Skeletal muscle satellite cell (primary cell): ENCODE results near the gene CLMN.

Source experiments
- H3K27me3 ChIP-seq: 2 replicates; pipeline ENCODE4 v1.7.0; 2013; ENCODE audit warnings: low read length; ENCODE audit not compliant: control insufficient read depth, insufficient read depth
- H3K36me3 ChIP-seq: 2 replicates; pipeline ENCODE4 v1.7.0; 2013; ENCODE audit warnings: mild to moderate bottlenecking, control low read depth, low read length; ENCODE audit not compliant: insufficient read depth
- H3K4me1 ChIP-seq: 2 replicates; pipeline ENCODE4 v1.7.0; 2013; ENCODE audit warnings: low read length; ENCODE audit not compliant: control insufficient read depth, insufficient read depth
- H3K4me2 ChIP-seq: 2 replicates; pipeline ENCODE4 v1.7.0; 2013; ENCODE audit warnings: mild to moderate bottlenecking, low read length
- H3K4me3 ChIP-seq: 2 replicates; pipeline ENCODE4 v1.7.0; 2013; ENCODE audit warnings: low read length
- H3K9ac ChIP-seq: 2 replicates; pipeline ENCODE4 v1.7.0; 2013; ENCODE audit warnings: mild to moderate bottlenecking, low read depth, low read length, moderate library complexity
- H3K9me3 ChIP-seq: replicated peaks from 2 replicates; pipeline ENCODE4 v1.7.0; 2013; ENCODE audit warnings: mild to moderate bottlenecking, control low read depth, low read length

The CLMN gene

DNA sequence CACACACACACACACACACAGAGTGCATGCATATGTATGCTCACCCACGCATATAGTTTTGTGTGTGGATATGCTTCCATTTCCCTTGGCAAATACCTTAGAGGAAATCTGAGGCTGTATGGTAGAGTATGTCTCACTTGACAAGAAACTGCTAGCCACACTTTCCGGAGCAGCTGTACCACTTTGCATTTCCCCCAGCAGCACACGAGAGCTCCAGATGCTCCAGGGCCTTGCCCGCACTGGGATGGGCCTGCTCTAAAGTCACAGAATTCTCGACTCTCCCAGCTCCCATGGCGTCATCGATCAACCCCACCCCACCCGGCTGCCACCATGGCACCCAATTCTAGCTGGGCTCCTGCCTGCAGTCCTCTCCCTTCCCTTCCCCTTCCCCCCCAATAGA is 21.9 kb downstream of the CLMN start:
- H3K4me3 ChIP-seq: no peak overlapping the region
- no peaks in the 10 kb centered on the region for H3K4me1 ChIP-seq
- no peak overlapping the region for H3K9ac ChIP-seq
- no peaks in the 10 kb centered on the region for H3K27me3 ChIP-seq
- no peak overlapping the region for H3K4me2 ChIP-seq
- no peaks in the 10 kb centered on the region for H3K9me3 ChIP-seq
- H3K36me3 ChIP-seq: no peaks in the 10 kb centered on the region

DNA sequence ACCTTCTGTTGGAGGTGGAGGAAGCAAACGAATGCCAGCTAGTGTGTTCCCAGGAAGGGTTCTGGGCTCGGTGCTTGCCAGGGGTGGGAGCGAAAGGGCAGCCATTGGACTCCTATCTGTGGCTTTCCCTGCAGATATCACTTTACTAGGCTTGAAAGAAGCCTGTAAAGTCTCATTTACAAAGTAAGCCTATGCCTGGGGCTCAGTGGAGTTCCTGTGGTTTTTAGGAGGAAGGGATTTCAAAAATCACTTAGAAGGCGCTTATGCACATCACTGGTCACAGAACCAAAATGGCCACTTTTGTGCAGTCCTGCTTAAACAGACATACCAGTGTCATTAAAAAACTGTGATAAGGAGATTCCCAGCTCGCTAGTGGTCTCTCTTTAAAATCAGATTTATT is 22.7 kb downstream of the CLMN start:
- Histone ChIP-seq H3K9me3 (no peaks in the 10 kb centered on the region), H3K36me3 (no peaks in the 10 kb centered on the region), H3K4me1 (peaks cover under 1% of the 10 kb centered on the region), H3K27me3 (no peaks in the 10 kb centered on the region), H3K4me2 (no peak overlapping the region), H3K4me3 (no peak overlapping the region), H3K9ac (no peak overlapping the region)

DNA sequence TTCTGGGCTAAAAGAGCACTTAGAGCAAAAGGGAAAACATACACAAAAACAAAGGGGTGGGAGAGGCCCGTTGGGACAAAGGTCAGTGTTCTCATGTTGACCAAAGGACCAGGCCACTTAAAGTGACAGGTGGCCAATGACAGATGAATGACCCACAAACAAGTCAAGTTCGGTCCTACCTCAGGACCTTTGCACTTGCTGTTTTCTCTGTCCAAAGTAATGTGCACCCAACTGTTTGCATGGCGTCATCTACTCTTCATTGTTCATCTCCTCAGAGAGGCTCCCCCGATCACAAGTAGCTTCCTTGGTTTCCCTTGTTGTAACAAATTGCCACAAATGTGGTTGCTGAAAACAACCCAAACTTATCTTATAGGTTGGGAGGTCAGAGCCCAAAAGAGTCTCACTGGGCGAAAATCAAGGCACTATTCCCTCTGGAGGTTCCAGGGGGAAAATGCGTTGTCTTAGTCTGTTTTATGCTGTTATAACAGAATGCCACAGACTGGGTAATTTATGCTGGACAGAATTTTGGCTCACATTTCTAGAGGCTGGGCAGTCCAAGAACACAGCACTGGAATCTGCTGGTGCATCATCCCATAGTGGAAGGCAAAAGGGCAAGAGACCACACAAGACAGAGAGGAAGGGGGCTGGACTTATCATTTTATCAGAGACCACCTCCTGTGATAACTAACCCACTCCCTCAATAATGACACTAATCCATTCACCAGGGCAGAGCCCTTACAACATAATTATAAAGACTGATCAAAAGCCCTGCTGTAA is 23.9 kb downstream of the CLMN start:
- peaks cover 3% of the 10 kb centered on the region for H3K27me3 ChIP-seq
- H3K9ac ChIP-seq: no peak overlapping the region
- no peak overlapping the region for H3K4me2 ChIP-seq
- no peaks in the 10 kb centered on the region for H3K9me3 ChIP-seq
- peaks cover 7% of the 10 kb centered on the region for H3K4me1 ChIP-seq
- no peaks in the 10 kb centered on the region for H3K36me3 ChIP-seq
- no peak overlapping the region for H3K4me3 ChIP-seq

DNA sequence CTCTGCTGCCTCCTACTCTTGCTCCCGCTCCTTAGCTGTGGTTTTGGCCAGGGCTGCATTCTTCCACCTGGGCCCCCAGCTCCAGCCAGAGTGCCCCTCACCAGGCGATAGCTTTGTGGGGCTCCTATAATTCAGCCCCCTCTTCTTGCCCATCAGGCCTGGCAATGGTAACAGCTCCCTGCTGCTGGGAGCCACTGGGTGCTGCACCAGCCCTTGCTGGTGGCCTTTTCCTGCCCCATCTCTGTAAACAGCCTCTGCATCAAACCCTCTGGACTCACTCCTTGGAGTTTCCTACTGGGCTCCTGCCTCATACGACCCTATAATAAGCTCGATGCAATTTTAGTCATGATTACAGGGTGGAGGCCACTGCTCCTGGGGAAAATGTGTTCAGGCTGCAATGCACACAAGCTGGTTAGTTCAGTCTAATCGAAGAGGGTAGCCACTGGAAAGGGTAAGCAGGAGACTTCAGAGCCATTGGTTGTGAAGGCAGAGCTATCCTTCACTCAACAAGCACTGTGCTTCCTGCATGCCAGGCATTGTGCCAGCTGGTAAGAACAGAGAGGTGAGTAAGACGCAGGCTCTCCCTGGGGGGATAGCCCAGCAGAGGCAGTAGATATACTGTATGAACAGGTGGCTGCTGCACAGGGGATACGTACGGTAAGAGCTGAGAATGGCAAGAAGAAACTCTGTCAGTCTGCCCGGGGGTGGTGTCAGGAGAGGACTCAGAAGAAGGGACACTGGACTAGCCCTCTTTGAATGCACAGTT is 24.7 kb downstream of the CLMN start:
- H3K9me3 ChIP-seq: no peaks in the 10 kb centered on the region
- no peak overlapping the region for H3K4me2 ChIP-seq
- H3K27me3 ChIP-seq: peaks cover 7% of the 10 kb centered on the region
- no peak overlapping the region for H3K4me3 ChIP-seq
- no peaks in the 10 kb centered on the region for H3K36me3 ChIP-seq
- peaks cover 7% of the 10 kb centered on the region for H3K4me1 ChIP-seq
- H3K9ac ChIP-seq: no peak overlapping the region

GRCh38 chr14:95294320-95294719 is 25.4 kb downstream of the CLMN start:
- H3K9me3 ChIP-seq: no peaks in the 10 kb centered on the region

GRCh38 chr14:95293449-95293848 is 26.3 kb downstream of the CLMN start:
- H3K4me2 ChIP-seq: no peak overlapping the region
- H3K4me1 ChIP-seq: peaks cover 7% of the 10 kb centered on the region

More at GRCh38 chr14:95294320-95294719, 25.4 kb downstream of the CLMN start:
- Histone ChIP-seq H3K36me3 (no peaks in the 10 kb centered on the region), H3K9ac (no peak overlapping the region), H3K27me3 (peaks cover 7% of the 10 kb centered on the region), H3K4me2 (no peak overlapping the region), H3K4me3 (no peak overlapping the region), H3K4me1 (peaks cover 7% of the 10 kb centered on the region)

DNA sequence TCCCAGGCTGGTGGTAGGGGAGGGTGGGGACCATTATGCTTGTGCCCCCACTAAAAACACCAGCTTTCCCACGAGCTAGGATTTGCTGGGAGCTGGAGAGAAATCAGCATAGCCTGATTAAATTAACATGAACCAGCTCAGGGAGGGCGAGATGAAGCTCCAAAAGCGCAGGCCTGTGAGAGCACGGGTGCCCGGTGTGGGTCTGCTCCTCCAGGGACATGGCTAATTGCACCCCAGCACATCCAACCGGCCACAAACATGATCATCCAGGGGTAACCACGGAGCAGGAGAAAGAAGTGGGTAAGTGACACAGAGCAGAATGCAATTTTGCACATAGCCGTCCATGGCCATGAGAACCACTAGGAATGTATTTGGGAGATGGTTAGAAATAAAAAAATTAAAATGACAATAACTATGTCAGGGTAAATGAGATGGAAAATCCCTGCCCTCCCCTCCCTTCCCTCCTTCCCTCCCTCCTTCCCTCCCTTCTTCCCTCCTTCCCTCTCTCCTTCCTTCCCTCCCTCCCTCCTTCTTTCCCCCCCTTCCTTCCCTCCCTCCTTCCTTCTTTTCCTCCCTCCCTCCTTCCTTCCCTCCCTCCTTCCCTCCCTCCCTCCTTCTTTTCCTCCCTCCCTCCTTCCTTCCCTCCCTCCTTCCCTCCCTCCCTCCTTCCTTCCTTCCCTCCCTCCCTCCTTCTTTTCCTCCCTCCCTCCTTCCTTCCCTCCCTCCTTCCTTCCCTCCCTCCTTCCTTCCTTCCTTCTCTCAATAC is 26.9 kb downstream of the CLMN start:
- Histone ChIP-seq H3K9ac (no peak overlapping the region), H3K27me3 (peaks cover 7% of the 10 kb centered on the region), H3K4me3 (no peak overlapping the region), H3K9me3 (no peaks in the 10 kb centered on the region), H3K4me1 (peaks cover 7% of the 10 kb centered on the region), H3K4me2 (no peak overlapping the region), H3K36me3 (no peaks in the 10 kb centered on the region)

More at GRCh38 chr14:95293449-95293848, 26.3 kb downstream of the CLMN start:
- no peaks in the 10 kb centered on the region for H3K36me3 ChIP-seq
- no peaks in the 10 kb centered on the region for H3K9me3 ChIP-seq
- peaks cover 7% of the 10 kb centered on the region for H3K27me3 ChIP-seq
- H3K9ac ChIP-seq: no peak overlapping the region
- H3K4me3 ChIP-seq: no peak overlapping the region

- Histone ChIP-seq H3K9ac (no peak overlapping the region), H3K4me1 (peaks cover 7% of the 10 kb centered on the region), H3K9me3 (no peaks in the 10 kb centered on the region), H3K4me2 (no peak overlapping the region), H3K4me3 (no peak overlapping the region), H3K36me3 (no peaks in the 10 kb centered on the region), H3K27me3 (peaks cover 12% of the 10 kb centered on the region)
These were observed 27.7 kb downstream of the CLMN start for GRCh38 chr14:95291859-95292542.

DNA sequence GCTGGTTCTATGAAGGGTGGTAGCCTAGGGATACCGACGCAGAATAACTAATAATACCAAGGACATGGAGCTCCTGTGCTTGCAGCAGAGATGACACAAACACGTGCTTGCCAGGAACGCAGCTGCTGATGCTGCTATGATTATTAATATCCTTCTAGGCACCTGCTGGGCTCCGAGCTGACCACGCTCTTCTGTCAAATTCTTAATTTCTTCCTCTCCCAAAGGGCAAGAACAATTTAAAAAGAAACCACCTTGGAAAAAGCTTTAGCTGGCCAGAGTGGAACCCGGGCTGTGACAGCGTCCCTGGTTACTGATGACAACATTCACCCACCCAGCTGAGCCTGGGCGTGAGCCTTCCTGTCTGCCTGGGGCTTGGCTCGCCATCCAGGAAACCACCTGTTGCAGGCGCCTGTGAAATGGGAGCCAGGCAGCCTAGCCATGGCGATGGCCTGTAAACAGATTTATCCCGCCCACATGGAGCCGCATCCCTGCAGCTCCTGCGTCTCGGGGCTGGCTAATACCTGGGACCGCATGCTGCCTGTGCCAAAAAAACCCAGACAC is 28.8 kb downstream of the CLMN start:
- no peak overlapping the region for H3K9ac ChIP-seq
- H3K4me1 ChIP-seq: peaks cover 7% of the 10 kb centered on the region
- peaks cover 15% of the 10 kb centered on the region for H3K27me3 ChIP-seq
- H3K36me3 ChIP-seq: no peaks in the 10 kb centered on the region
- H3K4me3 ChIP-seq: no peak overlapping the region
- no peaks in the 10 kb centered on the region for H3K9me3 ChIP-seq
- H3K4me2 ChIP-seq: no peak overlapping the region

DNA sequence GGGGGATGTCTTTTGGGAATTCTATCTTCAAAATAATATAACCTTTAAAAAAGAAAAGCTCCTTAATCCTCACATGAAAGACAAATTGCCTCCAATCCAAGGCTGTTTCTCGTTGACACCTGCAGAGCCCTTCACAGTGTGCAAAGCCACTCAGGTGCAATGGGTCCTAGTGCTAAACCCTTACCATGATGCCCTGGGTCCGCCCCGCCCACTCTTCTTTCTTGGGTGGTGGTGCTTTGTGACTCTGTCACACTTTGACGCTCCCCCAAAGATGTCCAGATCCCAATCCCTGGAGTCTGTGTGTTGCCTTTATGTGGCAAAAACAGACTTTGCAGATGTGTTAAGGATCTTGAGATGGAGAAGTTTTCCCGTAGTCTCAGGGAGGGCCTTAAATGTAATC is 29.7 kb downstream of the CLMN start:
- H3K9me3 ChIP-seq: no peaks in the 10 kb centered on the region
- H3K36me3 ChIP-seq: no peaks in the 10 kb centered on the region
- no peak overlapping the region for H3K9ac ChIP-seq
- no peak overlapping the region for H3K4me3 ChIP-seq
- peaks cover 15% of the 10 kb centered on the region for H3K27me3 ChIP-seq
- H3K4me2 ChIP-seq: no peak overlapping the region
- H3K4me1 ChIP-seq: peaks cover 7% of the 10 kb centered on the region
